B cell (primary cell): ENCODE measurements around the gene CROCC. TPM values are rescaled to one million over a fixed set of nuclear protein-coding genes. Genes with fewer than 3 reads are reported as not detected.
"Not testable (repeated sequence)": the region's sequence is repeated elsewhere in the genome, so short reads cannot be mapped to it uniquely, and the experiment has no call there.

Experiments used
- ATAC-seq: fragments of 200-7000 bp; cut with Tn5 transposase; one replicate; pipeline ENCODE4 v1.10.0; 2021; ENCODE audit warnings: low read depth, mild to moderate bottlenecking, moderate number of reproducible peaks, moderate library complexity
- CTCF ChIA-PET: fragments of 350-600 bp; sonication (Branson Sonifier 250); formaldehyde crosslinking; loops from one replicate; lab custom pipeline; 2021; ENCODE audit warnings: antibody characterized with exemption, inconsistent platforms; lab: Charles Lee
- POLR2A ChIA-PET: fragments of 350-600 bp; sonication (Branson Sonifier 250); formaldehyde crosslinking; loops from one replicate; lab custom pipeline; 2021; ENCODE audit warnings: antibody characterized with exemption; lab: Charles Lee
- DNase-seq: peaks from one replicate; pipeline ENCODE4 v3.0.0; 2013
- H2AFZ ChIP-seq: 2 replicates; pipeline ENCODE4 v1.6.1; 2012; ENCODE audit warnings: mild to moderate bottlenecking, low read depth, low read length; ENCODE audit not compliant: insufficient read depth, poor library complexity, severe bottlenecking
- H3K27ac ChIP-seq, 2 donors: 1 replicate in 1 of 2; 2 replicates in 1 of 2; pipeline ENCODE4 v1.5.1; 2012 to 2013; ENCODE audit warnings: low read length in 2 of 2, mild to moderate bottlenecking in 2 of 2, moderate library complexity in 1 of 2
- H3K27me3 ChIP-seq, 4 experiments: fragments of 200-600 bp in 1 of 4; sonication (generic) in 1 of 4; replicated peaks in 1 of 4; 1 replicate in 2 of 4; 2 replicates in 2 of 4; pipeline versions ENCODE4 v1.6.1 to v1.7.0; 2013 to 2016; ENCODE audit warnings: low read length in 3 of 4, mild to moderate bottlenecking in 2 of 4, mixed read lengths in 1 of 4, moderate library complexity in 1 of 4; ENCODE audit not compliant: insufficient read depth in 4 of 4, control insufficient read depth in 3 of 4; ENCODE audit errors: control extremely low read depth in 1 of 4
- H3K36me3 ChIP-seq, 2 experiments: replicated peaks in 1 of 2; 1 replicate in 1 of 2; 2 replicates in 1 of 2; pipeline versions ENCODE4 v1.6.1 to v1.7.1; 2013; ENCODE audit warnings: low read length in 1 of 2; ENCODE audit not compliant: insufficient read depth in 2 of 2, control insufficient read depth in 1 of 2; ENCODE audit errors: control extremely low read depth in 1 of 2, extremely low read depth in 1 of 2
- H3K4me1 ChIP-seq, 2 donors: fragments of 200-600 bp in 1 of 2; sonication (generic) in 1 of 2; 1 replicate in 1 of 2; 2 replicates in 1 of 2; pipeline versions ENCODE4 v1.5.1 to v1.6.1; 2013 to 2017; ENCODE audit warnings: low read length in 2 of 2; ENCODE audit not compliant: control insufficient read depth in 2 of 2, insufficient read depth in 2 of 2
- H3K4me2 ChIP-seq: replicated peaks from 2 replicates; pipeline ENCODE3; 2012; ENCODE audit warnings: mild to moderate bottlenecking, low read depth, low read length; ENCODE audit not compliant: poor library complexity, severe bottlenecking
- H3K4me3 ChIP-seq, 5 experiments: fragments of 200-600 bp in 1 of 5; sonication (generic) in 1 of 5; 1 replicate in 3 of 5; 2 replicates in 2 of 5; pipeline versions ENCODE4 v1.5.1 to v1.7.0; 2011 to 2016; ENCODE audit warnings: low read length in 4 of 5, mild to moderate bottlenecking in 4 of 5, low read depth in 2 of 5, control low read depth in 1 of 5, moderate library complexity in 1 of 5; ENCODE audit not compliant: insufficient read depth in 1 of 5; ENCODE audit errors: control extremely low read depth in 1 of 5, extremely low read depth in 1 of 5
- H3K79me2 ChIP-seq: fragments of 200-600 bp; sonication (generic); one replicate; pipeline ENCODE4 v1.6.0; 2016; ENCODE audit warnings: low read length; ENCODE audit not compliant: control insufficient read depth, insufficient read depth
- H3K9ac ChIP-seq: fragments of 200-600 bp; sonication (generic); 2 replicates; pipeline ENCODE4 v1.6.1; 2017; ENCODE audit warnings: mild to moderate bottlenecking, low read length, moderate library complexity
- H3K9me3 ChIP-seq, 3 donors: one replicate each; pipeline versions ENCODE4 v1.6.1 to v1.7.1; 2013; ENCODE audit warnings: low read length in 2 of 3; ENCODE audit not compliant: control insufficient read depth in 2 of 3, insufficient read depth in 1 of 3; ENCODE audit errors: control extremely low read depth in 1 of 3
- H4K20me1 ChIP-seq: 2 replicates; pipeline ENCODE4 v1.6.0; 2012; ENCODE audit warnings: mild to moderate bottlenecking, low read length; ENCODE audit not compliant: insufficient read depth, control insufficient read depth, poor library complexity, severe bottlenecking
- H3K27ac Mint-ChIP-seq: one replicate; pipeline ENCODE4 v1.8.0; 2021; ENCODE audit warnings: mixed read lengths
- H3K27me3 Mint-ChIP-seq: one replicate; pipeline ENCODE4 v1.8.0; 2021; ENCODE audit warnings: mixed read lengths
- H3K4me1 Mint-ChIP-seq: one replicate; pipeline ENCODE4 v1.8.0; 2021; ENCODE audit warnings: mixed read lengths
- H3K4me3 Mint-ChIP-seq: one replicate; pipeline ENCODE4 v1.8.0; 2021; ENCODE audit warnings: mixed read lengths
- H3K9me3 Mint-ChIP-seq: one replicate; pipeline ENCODE4 v1.8.0; 2022; ENCODE audit warnings: mixed read lengths; ENCODE audit not compliant: insufficient read depth
- WGBS: methylation state at CpG from one replicate; pipeline ENCODE4 v1.1.5; 2013; ENCODE audit warnings: missing lambda C conversion rate; ENCODE audit not compliant: insufficient coverage; 5-methylcytosine and 5-hydroxymethylcytosine counted together
- intact Hi-C: fragments of 100-400 bp; cut with micrococcal nuclease; formaldehyde crosslinking; loops from one replicate; pipeline ENCODE4 v1.10.0; 2022
- polyA plus RNA-seq: library from polyadenylated mRNA; depleted of rRNA; stranded (reverse); fragments of >200 nt; gene quantifications from 2 replicates; pipeline ENCODE4 v1.2.3, GENCODE V29; 2012
- total RNA-seq, 2 donors: library from RNA; stranded (reverse); fragments of 120-200 nt in 1 of 2; gene quantifications; 1 replicate in 1 of 2; 2 replicates in 1 of 2; pipeline versions ENCODE4 v1.2.3 to v1.2.4, GENCODE V29; 2013 to 2022

Gene CROCC
- total and polyA plus RNA-seq, 2 donors (not counting 1 experiment from before 2014, with no cell fraction given) = 66.2 to 120 TPM

GRCh38 chr1:16891057-16891456, 30.7 kb upstream of the CROCC start:
- H3K36me3 ChIP-seq, DNase-seq, ATAC-seq, H4K20me1 ChIP-seq, H3K4me2 ChIP-seq, H3K27ac ChIP-seq, H3K4me3 ChIP-seq, POLR2A ChIA-PET, H2AFZ ChIP-seq, H3K9me3 ChIP-seq, H3K9ac ChIP-seq, H3K27me3 ChIP-seq, H3K9me3 Mint-ChIP-seq, intact Hi-C loops, H3K27me3 Mint-ChIP-seq, CTCF ChIA-PET, H3K79me2 ChIP-seq: not testable (repeated sequence)
- H3K4me3 Mint-ChIP-seq = peak overlapping the region; percentile 43
- WGBS = 100% methylated on average over 2 of the region's 4 CpGs
- H3K27ac Mint-ChIP-seq = peak overlapping the region; percentile 1
- peaks cover 16 to 17% of the 10 kb centered on the region in 2 donors for H3K4me1 ChIP-seq
- peaks cover 29% of the 10 kb centered on the region for H3K4me1 Mint-ChIP-seq

- not testable (repeated sequence) for H3K27ac Mint-ChIP-seq, H3K27me3 Mint-ChIP-seq
These were observed 28.7 kb upstream of the CROCC start for GRCh38 chr1:16892978-16893525.

GRCh38 chr1:16893796-16894195, 27.9 kb upstream of the CROCC start:
- peaks cover 36% of the 10 kb centered on the region for H3K4me1 Mint-ChIP-seq
- H3K4me3 Mint-ChIP-seq, H3K36me3 ChIP-seq, H3K27ac ChIP-seq, H3K27me3 Mint-ChIP-seq, H3K9ac ChIP-seq, H3K4me3 ChIP-seq, H3K27ac Mint-ChIP-seq, intact Hi-C loops, H3K9me3 Mint-ChIP-seq, H2AFZ ChIP-seq, H4K20me1 ChIP-seq, H3K4me2 ChIP-seq, H3K79me2 ChIP-seq, H3K27me3 ChIP-seq, DNase-seq, CTCF ChIA-PET, H3K9me3 ChIP-seq, ATAC-seq, POLR2A ChIA-PET: not testable (repeated sequence)
- H3K4me1 ChIP-seq = peaks cover 21 to 23% of the 10 kb centered on the region in 2 donors
- WGBS = 79% methylated on average over 4 of the region's 4 CpGs

More at GRCh38 chr1:16892978-16893525, 28.7 kb upstream of the CROCC start:
- H3K9me3 ChIP-seq, intact Hi-C loops, POLR2A ChIA-PET, H4K20me1 ChIP-seq, DNase-seq, H3K4me3 Mint-ChIP-seq, H2AFZ ChIP-seq, H3K4me2 ChIP-seq, H3K9ac ChIP-seq, H3K79me2 ChIP-seq, H3K27ac ChIP-seq, H3K9me3 Mint-ChIP-seq, H3K27me3 ChIP-seq, H3K36me3 ChIP-seq, H3K4me3 ChIP-seq, ATAC-seq: not testable (repeated sequence)
- H3K4me1 ChIP-seq = peaks cover 25 to 27% of the 10 kb centered on the region in 2 donors
- peaks cover 42% of the 10 kb centered on the region for H3K4me1 Mint-ChIP-seq
- WGBS = 79% methylated on average over 3 of the region's 6 CpGs
- CTCF ChIA-PET = interaction anchor here (0.9 to 1.4 kb wide), 3 partner anchors 11 to 272 kb away, joined by 3 to 6 read pairs (median 3); no protein-coding TSS in a partner anchor

GRCh38 chr1:16894338-16894737, 27.4 kb upstream of the CROCC start:
- H3K27me3 Mint-ChIP-seq, CTCF ChIA-PET, H4K20me1 ChIP-seq, H3K4me3 ChIP-seq, H3K36me3 ChIP-seq, POLR2A ChIA-PET, H3K9me3 Mint-ChIP-seq, ATAC-seq, H3K4me2 ChIP-seq, H3K9ac ChIP-seq, intact Hi-C loops, H2AFZ ChIP-seq, H3K27ac ChIP-seq, H3K9me3 ChIP-seq, H3K79me2 ChIP-seq, DNase-seq, H3K27me3 ChIP-seq: not testable (repeated sequence)
- Mint-ChIP-seq H3K4me3 (peak overlapping the region; percentile 85), H3K27ac (peak overlapping the region; percentile 65), H3K4me1 (peaks cover 32% of the 10 kb centered on the region)
- no CpG with 5 or more reads among the region's 6 CpGs for WGBS
- peaks cover 20 to 21% of the 10 kb centered on the region in 2 donors for H3K4me1 ChIP-seq
